HepG2 (cell line): ENCODE data around the gene HAPLN2. TPM values are rescaled to one million over a fixed set of nuclear protein-coding genes. Genes with fewer than 3 reads are reported as not detected.

Experiments
- ATAC-seq: fragments of 200-7000 bp; cut with Tn5 transposase; 3 replicates; pipeline ENCODE4 v1.9.1; 2020; ENCODE audit warnings: mild to moderate bottlenecking, moderate library complexity
- BruUV-seq: library from RNA; stranded (reverse); fragments of 400-500 nt; replicated peaks from 2 replicates; lab custom pipeline; 2021; lab: Mats Ljungman, UMichigan
- CTCF ChIA-PET: fragments of 300-600 bp; formaldehyde crosslinking; extraction: SDS; loops from one replicate; lab custom pipeline; 2021; ENCODE audit warnings: low total read pairs, inconsistent platforms, low intra/inter-chr PET ratio; lab: Yijun Ruan, JAX
- POLR2A ChIA-PET: fragments of 350-600 bp; sonication (Branson Sonifier 250); formaldehyde crosslinking; loops from one replicate; lab custom pipeline; 2020; ENCODE audit warnings: antibody characterized with exemption, inconsistent platforms; lab: Yijun Ruan, JAX
- DNase-seq: peaks from one replicate; pipeline ENCODE4 v3.0.0-alpha.2; 2015; ENCODE audit warnings: low spot score
- FAIRE-seq: peaks from 3 replicates; lab custom pipeline; 2011; peaks lifted over from hg19 to GRCh38; lab: Jason Lieb, UNC
- H2AFZ ChIP-seq: one replicate; pipeline ENCODE4 v1.6.1; 2011; ENCODE audit warnings: low read length, inconsistent platforms
- H3K27ac ChIP-seq: fragments of 300-600 bp; 3 replicates; pipeline ENCODE4 v1.8.0; 2011; ENCODE audit warnings: mixed run types, mild to moderate bottlenecking, mixed read lengths, low read length, inconsistent platforms; ENCODE audit not compliant: insufficient read depth; ENCODE audit errors: extremely low read length
- H3K27me3 ChIP-seq, 2 experiments: fragments of 200-600 bp in 1 of 2; 2 replicates in 1 of 2; 3 replicates in 1 of 2; pipeline versions ENCODE4 v1.6.0 to v1.8.0; 2011; ENCODE audit warnings: low read length in 2 of 2, mild to moderate bottlenecking in 2 of 2, moderate library complexity in 2 of 2, inconsistent platforms in 1 of 2; ENCODE audit not compliant: insufficient read depth in 2 of 2, control insufficient read depth in 1 of 2
- H3K36me3 ChIP-seq, 2 experiments: fragments of 200-600 bp in 1 of 2; replicated peaks in 1 of 2; 2 replicates in 1 of 2; 3 replicates in 1 of 2; pipeline versions ENCODE4 v1.5.1 to v1.8.0; 2011; ENCODE audit warnings: low read length in 2 of 2, inconsistent platforms in 1 of 2; ENCODE audit not compliant: insufficient read depth in 2 of 2, control insufficient read depth in 1 of 2
- H3K4me1 ChIP-seq: 2 replicates; pipeline ENCODE4 v1.5.1; 2012; ENCODE audit warnings: low read length, inconsistent platforms; ENCODE audit not compliant: insufficient read depth
- H3K4me2 ChIP-seq: 2 replicates; pipeline ENCODE4 v1.6.0; 2011; ENCODE audit warnings: low read depth, low read length, inconsistent platforms
- H3K4me3 ChIP-seq, 3 experiments: fragments of 200-600 bp in 1 of 3; sonication (generic), shearing (Covaris generic) in 1 of 3; replicated peaks in 1 of 3; 2 replicates each; pipeline ENCODE4 v1.5.1; 2011 to 2016; ENCODE audit warnings: low read length in 3 of 3, inconsistent platforms in 2 of 3, low read depth in 2 of 3, mild to moderate bottlenecking in 2 of 3, control low read depth in 1 of 3, mixed read lengths in 1 of 3; ENCODE audit not compliant: insufficient read depth in 1 of 3
- H3K79me2 ChIP-seq: one replicate; pipeline ENCODE4 v1.6.1; 2011; ENCODE audit warnings: low read length, inconsistent platforms; ENCODE audit not compliant: insufficient read depth
- H3K9ac ChIP-seq: 2 replicates; pipeline ENCODE4 v1.6.0; 2011; ENCODE audit warnings: mild to moderate bottlenecking, low read depth, low read length, inconsistent platforms; ENCODE audit not compliant: insufficient read depth
- H3K9me3 ChIP-seq: 2 replicates; pipeline ENCODE4 v1.5.1; 2012; ENCODE audit warnings: mild to moderate bottlenecking, low read length
- H4K20me1 ChIP-seq: 2 replicates; pipeline ENCODE4 v1.6.0; 2011; ENCODE audit warnings: inconsistent platforms, mild to moderate bottlenecking, low read length, moderate library complexity; ENCODE audit not compliant: insufficient read depth
- DPF2 ChIP-seq: sonication (generic); formaldehyde crosslinking; IDR thresholded peaks from 2 replicates; pipeline ENCODE4 v1.4.0; 2020; ENCODE audit warnings: mild to moderate bottlenecking, low read depth, missing genetic modification reagents, borderline replicate concordance
- GRHL1 ChIP-seq: sonication (generic); formaldehyde crosslinking; conservative IDR thresholded peaks from 2 replicates; pipeline ENCODE4 v1.8.0; 2022; ENCODE audit warnings: missing genetic modification reagents
- HMG20B ChIP-seq: conservative IDR thresholded peaks from 2 replicates; pipeline ENCODE4 v1.6.1; 2016; ENCODE audit warnings: missing genetic modification reagents, missing compliant biosample characterization
- HNRNPK ChIP-seq: fragments of 200-400 bp; formaldehyde crosslinking; IDR thresholded peaks from 2 replicates; pipeline ENCODE4 v1.6.1; 2018; ENCODE audit warnings: low read length, low read depth, moderate library complexity, mild to moderate bottlenecking; ENCODE audit not compliant: poor library complexity, severe bottlenecking
- SP1 ChIP-seq, 2 experiments: fragments of 450-650 bp in 1 of 2; sonication (generic) in 1 of 2; formaldehyde crosslinking in 1 of 2; IDR thresholded peaks; 2 replicates each; pipeline versions ENCODE4 v1.4.0 to v1.6.1; 2016 to 2020; ENCODE audit warnings: missing genetic modification reagents in 1 of 2
- ZNF33A ChIP-seq: sonication (generic); formaldehyde crosslinking; IDR thresholded peaks from 2 replicates; pipeline ENCODE4 v1.5.1; 2020; ENCODE audit warnings: missing genetic modification reagents, mild to moderate bottlenecking, moderate library complexity, borderline replicate concordance
- ZNF343 ChIP-seq: sonication (generic); formaldehyde crosslinking; IDR thresholded peaks from 2 replicates; pipeline ENCODE4 v1.4.0; 2020; ENCODE audit warnings: mild to moderate bottlenecking, missing genetic modification reagents
- ZNF432 ChIP-seq: sonication (generic); formaldehyde crosslinking; IDR thresholded peaks from 2 replicates; pipeline ENCODE4 v1.5.0; 2020; ENCODE audit warnings: missing genetic modification reagents, mild to moderate bottlenecking, borderline replicate concordance
- ZNF484 ChIP-seq: sonication (generic); formaldehyde crosslinking; IDR thresholded peaks from 2 replicates; pipeline ENCODE4 v1.5.1; 2020; ENCODE audit warnings: mild to moderate bottlenecking, low read depth, missing genetic modification reagents, borderline replicate concordance
- ZNF547 ChIP-seq: sonication (generic); formaldehyde crosslinking; IDR thresholded peaks from 2 replicates; pipeline ENCODE4 v1.5.1; 2020; ENCODE audit warnings: mild to moderate bottlenecking, missing genetic modification reagents
- ZNF780A ChIP-seq: sonication (generic); formaldehyde crosslinking; IDR thresholded peaks from 2 replicates; pipeline ENCODE4 v1.8.0; 2022; ENCODE audit warnings: mild to moderate bottlenecking, missing genetic modification reagents, moderate library complexity
- WGBS: methylation state at CpG from one replicate; pipeline ENCODE4 v1.1.6; 2017; ENCODE audit warnings: low lambda C conversion rate; 5-methylcytosine and 5-hydroxymethylcytosine counted together
- in situ Hi-C: cut with HindIII; loops from 2 replicates; pipeline ENCODE4 v1.10.0; 2017; ENCODE audit warnings: low pct_unique_long_range_greater_than_20kb; ENCODE audit not compliant: extremely low pct_ligation_motif_present
- intact Hi-C: fragments of 100-400 bp; cut with micrococcal nuclease; formaldehyde crosslinking; loops from one replicate; pipeline ENCODE4 v1.10.0; 2022; ENCODE audit not compliant: unreplicated experiment
- polyA plus RNA-seq, 8 experiments: library from polyadenylated mRNA; depleted of rRNA in 3 of 8; stranded (reverse) in 7 of 8; unstranded in 1 of 8; fragments of >200 nt; fragmentation: Illumina TruSeq in 4 of 8; extraction: Trizol in 4 of 8; gene quantifications; 2 replicates each; pipeline versions ENCODE4 v1.2.1 to v1.2.3, GENCODE V29; 2011 to 2016; ENCODE audit warnings: low read depth in 4 of 8, missing spikeins in 1 of 8, mixed read lengths in 1 of 8; ENCODE audit not compliant: insufficient read depth in 1 of 8
- total RNA-seq, 5 experiments: library from RNA; depleted of rRNA; stranded (reverse); fragments of >200 nt; fragmentation: Illumina TruSeq; extraction: Trizol; gene quantifications; 2 replicates each; pipeline ENCODE4 v1.2.3, GENCODE V29; 2016; ENCODE audit warnings: low read depth in 1 of 5
- TF ChIP-seq, protein P1 (sequence below): sonication (generic); formaldehyde crosslinking; conservative IDR thresholded peaks from 2 replicates; pipeline ENCODE4 v1.8.1; 2023; ENCODE audit warnings: missing genetic modification reagents
- TF ChIP-seq, protein P2 (sequence below): sonication (generic); IDR thresholded peaks from 2 replicates; pipeline ENCODE4 v1.6.1; 2016; ENCODE audit warnings: low read depth, borderline replicate concordance

The HAPLN2 gene
- total and polyA plus RNA-seq, 2 of the 13 experiments (the other 11 are each of a cell fraction or from before 2014, with no cell fraction given): not detected

- TF ChIP-seq DPF2: no peak
- TF ChIP-seq ZNF33A (CRISPR knock-in tag): no peak
- TF ChIP-seq, protein P1, sequence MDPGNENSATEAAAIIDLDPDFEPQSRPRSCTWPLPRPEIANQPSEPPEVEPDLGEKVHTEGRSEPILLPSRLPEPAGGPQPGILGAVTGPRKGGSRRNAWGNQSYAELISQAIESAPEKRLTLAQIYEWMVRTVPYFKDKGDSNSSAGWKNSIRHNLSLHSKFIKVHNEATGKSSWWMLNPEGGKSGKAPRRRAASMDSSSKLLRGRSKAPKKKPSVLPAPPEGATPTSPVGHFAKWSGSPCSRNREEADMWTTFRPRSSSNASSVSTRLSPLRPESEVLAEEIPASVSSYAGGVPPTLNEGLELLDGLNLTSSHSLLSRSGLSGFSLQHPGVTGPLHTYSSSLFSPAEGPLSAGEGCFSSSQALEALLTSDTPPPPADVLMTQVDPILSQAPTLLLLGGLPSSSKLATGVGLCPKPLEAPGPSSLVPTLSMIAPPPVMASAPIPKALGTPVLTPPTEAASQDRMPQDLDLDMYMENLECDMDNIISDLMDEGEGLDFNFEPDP (CRISPR knock-in tag): no peak
Observed at GRCh38 chr1:156577550-156577949, 41.7 kb upstream of the HAPLN2 start (continued).

DNA sequence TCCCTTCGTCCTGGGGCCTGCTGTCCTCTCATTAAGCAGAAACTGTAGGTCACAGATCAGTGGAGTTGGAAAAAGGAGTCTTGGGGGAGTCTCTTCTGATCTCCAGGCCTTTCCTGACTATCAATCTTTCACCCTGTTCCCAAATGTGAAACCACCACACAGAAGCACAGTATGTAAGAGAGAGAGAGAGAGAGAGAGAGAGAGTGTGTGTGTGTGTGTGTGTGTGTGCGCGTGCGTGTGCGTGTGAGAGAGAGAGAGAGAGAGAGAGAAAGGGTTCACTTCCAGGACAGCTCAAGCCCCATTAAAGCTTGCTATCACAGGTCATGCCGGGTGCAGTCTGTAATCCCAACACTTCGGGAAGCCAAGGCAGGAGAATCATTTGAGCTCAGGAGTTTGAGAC is 41.2 kb upstream of the HAPLN2 start:
- TF ChIP-seq SP1 (IDR thresholded peaks at IDR 0.05): no peak
- TF ChIP-seq SP1 (CRISPR knock-in tag; IDR thresholded peaks at IDR 0.05): no peak
- no peak for TF ChIP-seq GRHL1 (CRISPR knock-in tag)
- no peak for TF ChIP-seq ZNF343 (CRISPR knock-in tag)
- TF ChIP-seq HNRNPK: no peak
- TF ChIP-seq, protein P2, sequence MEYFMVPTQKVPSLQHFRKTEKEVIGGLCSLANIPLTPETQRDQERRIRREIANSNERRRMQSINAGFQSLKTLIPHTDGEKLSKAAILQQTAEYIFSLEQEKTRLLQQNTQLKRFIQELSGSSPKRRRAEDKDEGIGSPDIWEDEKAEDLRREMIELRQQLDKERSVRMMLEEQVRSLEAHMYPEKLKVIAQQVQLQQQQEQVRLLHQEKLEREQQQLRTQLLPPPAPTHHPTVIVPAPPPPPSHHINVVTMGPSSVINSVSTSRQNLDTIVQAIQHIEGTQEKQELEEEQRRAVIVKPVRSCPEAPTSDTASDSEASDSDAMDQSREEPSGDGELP: no peak
- TF ChIP-seq HMG20B (CRISPR knock-in tag): no peak
- TF ChIP-seq ZNF432 (CRISPR knock-in tag): no peak
- TF ChIP-seq ZNF547 (CRISPR knock-in tag): no peak
- no peak for TF ChIP-seq ZNF484
- no peak for TF ChIP-seq ZNF780A (CRISPR knock-in tag)
- no peaks in the 10 kb centered on the region for H3K36me3 ChIP-seq
- no peak for DNase-seq
- H3K27me3 ChIP-seq: peaks cover 6 to 38% of the 10 kb centered on the region in 2 experiments; a peak in 4 of 5 replicates
- H3K79me2 ChIP-seq: no peaks in the 10 kb centered on the region
- H2AFZ ChIP-seq: no peak overlapping the region
- ChIA-PET CTCF (no interaction called here), POLR2A (no interaction called here)
- H3K4me3 ChIP-seq: no peak overlapping the region
- BruUV-seq: no TSS peak
- no peak overlapping the region for H3K27ac ChIP-seq
- H3K9me3 ChIP-seq: no peaks in the 10 kb centered on the region
- 10% methylated on average over 7 of the region's 7 CpGs for WGBS
- H3K4me1 ChIP-seq: peaks cover 18% of the 10 kb centered on the region
- 0 out of 2 replicates have a peak overlapping the region, but pooled peaks have one; percentile 1 for H3K4me2 ChIP-seq
- intact Hi-C loops: no loop called here
- H4K20me1 ChIP-seq: no peaks in the 10 kb centered on the region
- no peak for ATAC-seq
- in situ Hi-C loops: no loop called here
- FAIRE-seq: no peak
- no peak overlapping the region for H3K9ac ChIP-seq
